Fibroblast of lung (primary cell): ENCODE results near the gene PPP2R5D. TPM values are rescaled to one million over a fixed set of nuclear protein-coding genes. Genes with fewer than 3 reads are reported as not detected.

Source experiments
- DNase-seq, 2 donors: peaks; one replicate each; pipeline versions ENCODE4 v3.0.0 to v3.0.0-alpha.2; 2010; ENCODE audit warnings: low read depth in 2 of 2
- H2AFZ ChIP-seq: 2 replicates; pipeline ENCODE4 v1.5.1; 2012; ENCODE audit warnings: low read length, control low read depth, inconsistent platforms
- H3K27ac ChIP-seq: 2 replicates; pipeline ENCODE4 v1.5.1; 2011; ENCODE audit warnings: low read length, control low read depth; ENCODE audit not compliant: insufficient read depth
- H3K27me3 ChIP-seq: 2 replicates; pipeline ENCODE4 v1.5.1; 2011; ENCODE audit warnings: mild to moderate bottlenecking, low read length; ENCODE audit not compliant: control insufficient read depth, insufficient read depth
- H3K36me3 ChIP-seq: 2 replicates; pipeline ENCODE4 v1.5.1; 2011; ENCODE audit warnings: low read length; ENCODE audit not compliant: control insufficient read depth, insufficient read depth
- H3K4me1 ChIP-seq: 2 replicates; pipeline ENCODE4 v1.5.1; 2011; ENCODE audit warnings: low read length; ENCODE audit not compliant: control insufficient read depth, insufficient read depth; ENCODE audit errors: extremely low read depth
- H3K4me2 ChIP-seq: 2 replicates; pipeline ENCODE4 v1.5.1; 2011; ENCODE audit warnings: low read length, control low read depth; ENCODE audit not compliant: insufficient read depth; ENCODE audit errors: extremely low read depth
- H3K4me3 ChIP-seq, 4 experiments: fragments of 200-600 bp in 1 of 4; sonication (generic) in 1 of 4; replicated peaks in 1 of 4; 2 replicates each; pipeline ENCODE4 v1.5.1; 2011 to 2016; ENCODE audit warnings: low read length in 4 of 4, low read depth in 3 of 4, mild to moderate bottlenecking in 3 of 4, control low read depth in 2 of 4, inconsistent platforms in 1 of 4, mixed read lengths in 1 of 4; ENCODE audit not compliant: insufficient read depth in 1 of 4; ENCODE audit errors: control extremely low read depth in 1 of 4
- H3K79me2 ChIP-seq: 2 replicates; pipeline ENCODE4 v1.5.1; 2012; ENCODE audit warnings: mild to moderate bottlenecking, low read length, inconsistent platforms; ENCODE audit not compliant: control insufficient read depth, insufficient read depth
- H3K9ac ChIP-seq: 2 replicates; pipeline ENCODE4 v1.5.1; 2011; ENCODE audit warnings: mild to moderate bottlenecking, low read length, control low read depth; ENCODE audit not compliant: insufficient read depth
- H3K9me3 ChIP-seq: 2 replicates; pipeline ENCODE4 v1.5.1; 2012; ENCODE audit warnings: low read depth, low read length; ENCODE audit not compliant: control insufficient read depth, insufficient read depth
- H4K20me1 ChIP-seq: 2 replicates; pipeline ENCODE4 v1.5.1; 2011; ENCODE audit warnings: low read length; ENCODE audit not compliant: control insufficient read depth, insufficient read depth; ENCODE audit errors: extremely low read depth
- EZH2 ChIP-seq: IDR thresholded peaks from 2 replicates; pipeline ENCODE4 v1.5.1; 2012; ENCODE audit warnings: low read length, control low read depth, mild to moderate bottlenecking; ENCODE audit errors: missing control alignments
- polyA plus RNA-seq, 2 donors: library from polyadenylated mRNA; depleted of rRNA in 1 of 2; stranded (reverse) in 1 of 2; unstranded in 1 of 2; fragments of >200 nt; gene quantifications; 2 replicates each; pipeline ENCODE4 v1.2.1, GENCODE V29; 2011 to 2012; ENCODE audit warnings: missing spikeins in 1 of 2
- total RNA-seq: library from RNA; depleted of rRNA; stranded (reverse); fragments of >200 nt; gene quantifications from 2 replicates; pipeline ENCODE4 v1.2.1, GENCODE V29; 2014
- TF ChIP-seq, protein P1 (sequence below), 2 donors: IDR thresholded peaks in 1 of 2; conservative IDR thresholded peaks in 1 of 2; 1 replicate in 1 of 2; 2 replicates in 1 of 2; pipeline ENCODE4 v1.5.1; 2011 to 2012; ENCODE audit warnings: low read length in 2 of 2, control low read depth in 1 of 2, inconsistent platforms in 1 of 2, low read depth in 1 of 2, mild to moderate bottlenecking in 1 of 2

PPP2R5D gene
- total and polyA plus RNA-seq, 2 donors (not counting 1 experiment from before 2014, with no cell fraction given): 27.1 to 39.3 TPM

DNA sequence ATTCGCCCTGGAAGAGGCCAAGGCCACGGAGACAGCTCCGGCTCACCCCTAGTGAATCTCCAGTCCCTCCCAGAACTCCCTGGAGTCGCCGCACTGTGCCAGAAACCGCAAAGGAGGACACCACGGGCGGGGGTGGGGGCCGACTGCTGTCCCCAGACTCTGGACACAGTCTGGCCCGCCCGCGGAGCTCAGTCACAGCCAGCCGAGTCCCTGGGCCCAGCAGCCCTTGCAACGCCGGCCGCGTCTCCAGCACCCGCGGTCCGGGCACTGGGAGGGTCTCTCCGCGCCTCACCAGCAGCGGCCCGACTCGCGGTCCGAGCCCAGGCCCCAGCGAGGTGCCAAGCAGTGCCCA lies 5.9 kb upstream of the PPP2R5D start:
- peak overlapping the region; percentile 83 for H3K9ac ChIP-seq
- peak overlapping the region; percentile 82 for H3K4me2 ChIP-seq
- H3K9me3 ChIP-seq: no peaks in the 10 kb centered on the region
- peaks cover 7% of the 10 kb centered on the region for H3K4me1 ChIP-seq
- no peak overlapping the region for H2AFZ ChIP-seq
- peak overlapping the region; percentile 49 to 86 (median 78) for H3K4me3 ChIP-seq
- no peaks in the 10 kb centered on the region for H4K20me1 ChIP-seq
- peak in 1 of 2 donors; percentile 16 for DNase-seq
- TF ChIP-seq EZH2: no peak
- TF ChIP-seq, protein P1, sequence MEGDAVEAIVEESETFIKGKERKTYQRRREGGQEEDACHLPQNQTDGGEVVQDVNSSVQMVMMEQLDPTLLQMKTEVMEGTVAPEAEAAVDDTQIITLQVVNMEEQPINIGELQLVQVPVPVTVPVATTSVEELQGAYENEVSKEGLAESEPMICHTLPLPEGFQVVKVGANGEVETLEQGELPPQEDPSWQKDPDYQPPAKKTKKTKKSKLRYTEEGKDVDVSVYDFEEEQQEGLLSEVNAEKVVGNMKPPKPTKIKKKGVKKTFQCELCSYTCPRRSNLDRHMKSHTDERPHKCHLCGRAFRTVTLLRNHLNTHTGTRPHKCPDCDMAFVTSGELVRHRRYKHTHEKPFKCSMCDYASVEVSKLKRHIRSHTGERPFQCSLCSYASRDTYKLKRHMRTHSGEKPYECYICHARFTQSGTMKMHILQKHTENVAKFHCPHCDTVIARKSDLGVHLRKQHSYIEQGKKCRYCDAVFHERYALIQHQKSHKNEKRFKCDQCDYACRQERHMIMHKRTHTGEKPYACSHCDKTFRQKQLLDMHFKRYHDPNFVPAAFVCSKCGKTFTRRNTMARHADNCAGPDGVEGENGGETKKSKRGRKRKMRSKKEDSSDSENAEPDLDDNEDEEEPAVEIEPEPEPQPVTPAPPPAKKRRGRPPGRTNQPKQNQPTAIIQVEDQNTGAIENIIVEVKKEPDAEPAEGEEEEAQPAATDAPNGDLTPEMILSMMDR (conservative IDR thresholded peaks at IDR 0.05 in 1 of 2, IDR thresholded peaks at IDR 0.05 in 1 of 2; ENCODE audit: low read depth in 1 of 2, low read length in 2 of 2): no peak
- H3K79me2 ChIP-seq: peaks cover 10% of the 10 kb centered on the region
- peak overlapping the region; percentile 77 for H3K27ac ChIP-seq
- H3K27me3 ChIP-seq: no peaks in the 10 kb centered on the region
- H3K36me3 ChIP-seq: peaks cover 2% of the 10 kb centered on the region

DNA sequence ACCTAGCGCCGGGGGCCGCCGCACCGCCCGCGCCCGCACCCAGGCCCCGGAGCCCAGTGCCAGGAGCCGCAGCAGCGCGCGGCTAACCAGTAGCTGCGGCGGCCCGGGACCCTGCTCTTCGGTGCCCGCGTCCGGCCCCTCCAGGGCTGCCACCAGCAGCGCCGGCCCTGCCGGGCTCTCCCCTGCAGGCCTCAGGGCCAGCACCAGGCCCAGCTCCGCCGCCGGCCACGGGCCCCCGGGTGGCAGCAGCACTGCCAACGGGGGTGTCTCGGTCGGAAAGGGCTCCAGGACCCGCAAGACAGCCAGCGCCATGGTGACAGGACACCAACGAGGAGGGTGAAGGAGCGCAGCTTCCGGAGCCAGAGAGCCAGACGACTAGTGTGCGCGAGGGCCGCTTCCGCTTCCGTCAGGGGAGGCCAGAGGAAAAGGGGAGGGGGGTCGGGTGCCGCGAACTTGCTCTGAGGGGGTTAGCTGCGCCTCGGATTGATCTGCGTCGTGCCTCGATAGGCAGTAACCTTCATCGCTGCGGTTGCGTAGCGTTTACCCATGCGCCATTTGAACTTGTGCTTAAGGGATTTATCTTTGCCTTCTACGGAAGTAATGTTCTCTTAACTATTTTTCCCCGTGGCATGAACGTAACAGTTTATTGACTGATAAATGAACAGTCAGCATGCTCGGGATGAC lies 5.4 kb upstream of the PPP2R5D start, which contains the start of gene PEX6:
PEX6 (minus strand) TSS at position 343 of the 684 bp plus-strand sequence; CDS start at position 312, 31 bp downstream.
- Histone ChIP-seq H3K9ac (peak within 1 kb of the TSS; percentile 83), H3K9me3 (no peaks in the 10 kb centered on the region), H3K4me2 (peak within 1 kb of the TSS; percentile 82), H3K27ac (peak within 1 kb of the TSS; percentile 77), H3K4me3 (peak within 1 kb of the TSS; percentile 49 to 86 (median 78)), H2AFZ (peak within 1 kb of the TSS; percentile 82), H3K4me1 (peaks cover 7% of the 10 kb centered on the region), H3K79me2 (peaks cover 10% of the 10 kb centered on the region), H3K27me3 (no peaks in the 10 kb centered on the region), H3K36me3 (no peaks in the 10 kb centered on the region), H4K20me1 (no peaks in the 10 kb centered on the region)
- TF ChIP-seq, protein P1 (conservative IDR thresholded peaks at IDR 0.05 in 1 of 2, IDR thresholded peaks at IDR 0.05 in 1 of 2; ENCODE audit: low read depth in 1 of 2, low read length in 2 of 2): no peak
- no peak for TF ChIP-seq EZH2
- peak; percentile 84 to 85 for DNase-seq

DNA sequence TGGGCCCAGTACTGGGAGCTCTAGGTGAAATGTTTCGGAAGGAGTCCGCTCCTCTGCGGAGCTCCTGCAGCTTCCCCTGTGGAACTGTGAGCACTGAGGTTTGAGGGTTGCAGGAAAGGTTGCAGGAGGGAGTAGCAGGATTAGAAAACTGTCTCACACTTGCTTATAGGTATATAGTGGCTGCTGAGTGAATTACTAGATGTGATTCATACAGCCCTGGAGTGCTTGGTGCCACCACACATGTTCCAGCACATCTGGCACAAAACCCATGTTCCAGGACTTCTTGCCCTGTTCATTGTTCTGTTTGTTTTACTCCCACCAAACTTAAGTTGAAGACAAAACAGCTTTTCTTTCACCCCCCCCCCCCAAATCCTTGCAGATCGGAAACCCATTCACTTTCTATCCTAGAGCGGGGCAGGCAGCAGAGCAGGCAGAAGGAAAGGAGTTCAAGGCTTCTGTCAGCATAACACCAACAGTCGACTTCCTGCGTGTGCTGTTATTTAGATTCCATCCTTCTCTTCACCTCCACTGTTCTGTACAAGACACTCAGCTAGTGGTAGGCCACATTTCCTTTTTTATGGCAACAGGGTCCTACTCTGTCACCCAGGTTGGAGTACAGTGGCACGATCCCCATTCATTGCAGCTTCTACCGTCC lies 4.7 kb upstream of the PPP2R5D start:
- H3K4me3 ChIP-seq: peak overlapping the region; percentile 49 to 86 (median 75)
- no peaks in the 10 kb centered on the region for H3K27me3 ChIP-seq
- H3K4me2 ChIP-seq: peak overlapping the region; percentile 82
- H3K36me3 ChIP-seq: no peaks in the 10 kb centered on the region
- H3K27ac ChIP-seq: peak overlapping the region; percentile 77
- no peaks in the 10 kb centered on the region for H4K20me1 ChIP-seq
- peak in 1 of 2 donors; percentile 47 for DNase-seq
- no peaks in the 10 kb centered on the region for H3K9me3 ChIP-seq
- peak overlapping the region; percentile 83 for H3K9ac ChIP-seq
- peaks cover 10% of the 10 kb centered on the region for H3K79me2 ChIP-seq
- H3K4me1 ChIP-seq: peaks cover 7% of the 10 kb centered on the region
- peak overlapping the region; percentile 82 for H2AFZ ChIP-seq
- no peak for TF ChIP-seq EZH2
- TF ChIP-seq, protein P1 (conservative IDR thresholded peaks at IDR 0.05 in 1 of 2, IDR thresholded peaks at IDR 0.05 in 1 of 2; ENCODE audit: low read depth in 1 of 2, low read length in 2 of 2): no peak
